H9 (cell line): ENCODE results near the gene ST3GAL5. TPM values are rescaled to one million over a fixed set of nuclear protein-coding genes. Genes with fewer than 3 reads are reported as not detected.

Source experiments
- DNase-seq: peaks from one replicate; pipeline ENCODE4 v3.0.0-alpha.2; 2017
- H2AFZ ChIP-seq: one replicate; pipeline ENCODE4 v1.6.1; 2013; ENCODE audit warnings: mild to moderate bottlenecking, low read length, control low read depth, moderate library complexity
- H2AK5ac ChIP-seq: 2 replicates; pipeline ENCODE4 v1.6.1; 2013; ENCODE audit warnings: low read length, control low read depth, mixed read lengths; ENCODE audit not compliant: insufficient read length
- H2BK120ac ChIP-seq: one replicate; pipeline ENCODE4 v1.6.1; 2013; ENCODE audit warnings: low read depth, mild to moderate bottlenecking, low read length, control low read depth, inconsistent platforms; ENCODE audit not compliant: poor library complexity, severe bottlenecking
- H2BK12ac ChIP-seq: 2 replicates; pipeline ENCODE4 v1.6.1; 2013; ENCODE audit warnings: low read length, control low read depth, mixed read lengths, low read depth; ENCODE audit not compliant: insufficient read length
- H2BK15ac ChIP-seq: 2 replicates; pipeline ENCODE4 v1.6.1; 2013; ENCODE audit warnings: low read depth, low read length, control low read depth
- H2BK20ac ChIP-seq: one replicate; pipeline ENCODE4 v1.6.1; 2013; ENCODE audit warnings: low read depth, mild to moderate bottlenecking, low read length, control low read depth, inconsistent platforms; ENCODE audit not compliant: poor library complexity, severe bottlenecking
- H2BK5ac ChIP-seq: 2 replicates; pipeline ENCODE4 v1.6.1; 2013; ENCODE audit warnings: low read length, control low read depth, mixed read lengths; ENCODE audit not compliant: insufficient read length
- H3K14ac ChIP-seq: 2 replicates; pipeline ENCODE4 v1.6.1; 2013; ENCODE audit warnings: low read length, control low read depth; ENCODE audit not compliant: insufficient read depth
- H3K18ac ChIP-seq: 2 replicates; pipeline ENCODE4 v1.6.1; 2013; ENCODE audit warnings: low read depth, mild to moderate bottlenecking, mixed read lengths, low read length, control low read depth; ENCODE audit not compliant: insufficient read length
- H3K23ac ChIP-seq: 2 replicates; pipeline ENCODE4 v1.6.1; 2013; ENCODE audit warnings: low read length, control low read depth, mixed read lengths, low read depth; ENCODE audit not compliant: insufficient read length
- H3K23me2 ChIP-seq: 2 replicates; pipeline ENCODE4 v1.6.1; 2013; ENCODE audit warnings: low read depth, mild to moderate bottlenecking, mixed read lengths, low read length, control low read depth; ENCODE audit not compliant: insufficient read length, poor library complexity, severe bottlenecking
- H3K27ac ChIP-seq: 2 replicates; pipeline ENCODE4 v1.5.1; 2013; ENCODE audit warnings: low read length, control low read depth, mixed read lengths, low read depth; ENCODE audit not compliant: insufficient read length
- H3K27me3 ChIP-seq: 2 replicates; pipeline ENCODE4 v1.6.1; 2013; ENCODE audit warnings: low read length, control low read depth, inconsistent platforms; ENCODE audit not compliant: insufficient read depth
- H3K4ac ChIP-seq: 2 replicates; pipeline ENCODE4 v1.6.1; 2013; ENCODE audit warnings: low read depth, mild to moderate bottlenecking, control low read depth, inconsistent platforms, low read length, moderate library complexity
- H3K4me1 ChIP-seq: 2 replicates; pipeline ENCODE4 v1.6.1; 2013; ENCODE audit warnings: low read length, control low read depth, inconsistent platforms; ENCODE audit not compliant: insufficient read depth
- H3K4me2 ChIP-seq: 2 replicates; pipeline ENCODE4 v1.6.1; 2013; ENCODE audit warnings: low read length, control low read depth, mixed read lengths; ENCODE audit not compliant: insufficient read length, insufficient read depth
- H3K56ac ChIP-seq: 2 replicates; pipeline ENCODE4 v1.6.1; 2013; ENCODE audit warnings: low read depth, mild to moderate bottlenecking, mixed read lengths, low read length, control low read depth; ENCODE audit not compliant: insufficient read length
- H3K79me1 ChIP-seq: 2 replicates; pipeline ENCODE4 v1.6.1; 2013; ENCODE audit warnings: low read depth, mild to moderate bottlenecking, moderate library complexity, low read length, control low read depth, inconsistent platforms; ENCODE audit not compliant: insufficient read depth, poor library complexity, severe bottlenecking
- H3K79me2 ChIP-seq: 2 replicates; pipeline ENCODE4 v1.6.1; 2013; ENCODE audit warnings: low read length, control low read depth, inconsistent platforms; ENCODE audit not compliant: insufficient read depth
- H3K9ac ChIP-seq: 2 replicates; pipeline ENCODE4 v1.6.1; 2013; ENCODE audit warnings: low read length, control low read depth, mixed read lengths; ENCODE audit not compliant: insufficient read length; ENCODE audit errors: extremely low read depth
- H3K9me3 ChIP-seq: one replicate; pipeline ENCODE4 v1.6.1; 2013; ENCODE audit warnings: low read depth, low read length, inconsistent platforms; ENCODE audit not compliant: control insufficient read depth
- H3T11ph ChIP-seq: one replicate; pipeline ENCODE4 v1.6.1; 2013; ENCODE audit warnings: mild to moderate bottlenecking, low read length, control low read depth, inconsistent platforms
- H4K20me1 ChIP-seq: one replicate; pipeline ENCODE4 v1.6.1; 2013; ENCODE audit not compliant: control insufficient read depth, insufficient read length, insufficient read depth
- H4K5ac ChIP-seq: 2 replicates; pipeline ENCODE4 v1.6.1; 2013; ENCODE audit warnings: low read depth, mild to moderate bottlenecking, mixed read lengths, low read length, control low read depth; ENCODE audit not compliant: insufficient read length
- H4K8ac ChIP-seq: replicated peaks from 2 replicates; pipeline ENCODE4 v1.6.1; 2013; ENCODE audit warnings: low read length, control low read depth, mixed read lengths, low read depth; ENCODE audit not compliant: insufficient read length
- H4K91ac ChIP-seq: 2 replicates; pipeline ENCODE4 v1.6.1; 2013; ENCODE audit warnings: low read depth, mild to moderate bottlenecking, moderate library complexity, mixed read lengths, low read length, control low read depth; ENCODE audit not compliant: insufficient read length
- H3K27ac Mint-ChIP-seq, 3 experiments: 2 replicates in 2 of 3; 3 replicates in 1 of 3; pipeline ENCODE4 v1.8.0; 2020 to 2021; ENCODE audit warnings: mixed read lengths in 3 of 3, mild to moderate bottlenecking in 1 of 3, moderate library complexity in 1 of 3
- H3K27me3 Mint-ChIP-seq: 2 replicates; pipeline ENCODE4 v1.8.0; 2021; ENCODE audit warnings: low read depth, mild to moderate bottlenecking, moderate library complexity, mixed read lengths
- H3K36me3 Mint-ChIP-seq, 3 experiments: 2 replicates in 2 of 3; 3 replicates in 1 of 3; pipeline ENCODE4 v1.8.0; 2020 to 2021; ENCODE audit warnings: low read depth in 3 of 3, mixed read lengths in 3 of 3; ENCODE audit not compliant: insufficient read depth in 1 of 3
- H3K4me1 Mint-ChIP-seq, 2 experiments: 2 replicates each; pipeline ENCODE4 v1.8.0; 2020; ENCODE audit warnings: mixed read lengths in 2 of 2
- H3K4me3 Mint-ChIP-seq, 2 experiments: 2 replicates in 1 of 2; 3 replicates in 1 of 2; pipeline ENCODE4 v1.8.0; 2020 to 2021; ENCODE audit warnings: mild to moderate bottlenecking in 2 of 2, mixed read lengths in 2 of 2, moderate library complexity in 1 of 2
- H3K9me3 Mint-ChIP-seq, 2 experiments: 2 replicates in 1 of 2; 3 replicates in 1 of 2; pipeline ENCODE4 v1.8.0; 2020; ENCODE audit warnings: mild to moderate bottlenecking in 2 of 2, mixed read lengths in 2 of 2, moderate library complexity in 1 of 2
- CTCF ChIP-seq: fragments of 200-600 bp; sonication (generic); conservative IDR thresholded peaks from 3 replicates; pipeline ENCODE4 v1.8.0; 2021; ENCODE audit warnings: antibody characterized with exemption, mild to moderate bottlenecking
- WGBS: extraction: QIAGEN DNeasy Blood & Tissue Kit; methylation state at CpG from one replicate; pipeline ENCODE4 v1.1.7; 2013; ENCODE audit warnings: missing lambda C conversion rate, low lambda C conversion rate, mixed read lengths; ENCODE audit not compliant: insufficient read length; ENCODE audit errors: extremely low coverage; 5-methylcytosine and 5-hydroxymethylcytosine counted together
- total RNA-seq: library from RNA; stranded (reverse); gene quantifications from 2 replicates; pipeline ENCODE4 v1.2.1, GENCODE V29; 2021

ST3GAL5 gene
- total RNA-seq, 1 experiment from 2014 or later = 3.3 TPM

- WGBS = no CpG with 5 or more reads among the region's 13 CpGs
- Mint-ChIP-seq H3K4me1 (peaks cover 9 to 15% of the 10 kb centered on the region in 2 experiments), H3K36me3 (no peaks in the 10 kb centered on the region), H3K27me3 (peaks cover 21% of the 10 kb centered on the region), H3K4me3 (0 out of 5 replicates have a peak overlapping the region, but pooled peaks of 1 of the 2 experiments have one; percentile 25), H3K27ac (no peak overlapping the region), H3K9me3 (no peaks in the 10 kb centered on the region; a peak in 1 of 5 replicates)
- Histone ChIP-seq H3K23ac (no peak overlapping the region), H2AFZ (no peak overlapping the region), H2BK12ac (no peak overlapping the region), H4K20me1 (peaks cover 2% of the 10 kb centered on the region), H4K5ac (no peak overlapping the region), H3T11ph (no peak overlapping the region), H3K9me3 (no peaks in the 10 kb centered on the region), H3K27ac (no peak overlapping the region), H3K4ac (no peak overlapping the region), H3K56ac (no peak overlapping the region), H3K9ac (no peak overlapping the region), H2BK120ac (no peak overlapping the region), H2BK15ac (no peak overlapping the region), H3K4me2 (no peak overlapping the region), H3K27me3 (no peaks in the 10 kb centered on the region), H3K4me1 (peaks cover 6% of the 10 kb centered on the region), H2BK20ac (no peak overlapping the region), H3K14ac (no peak overlapping the region), H2AK5ac (no peak overlapping the region), H4K91ac (no peak overlapping the region), H3K79me2 (no peaks in the 10 kb centered on the region), H3K23me2 (no peaks in the 10 kb centered on the region), H2BK5ac (no peak overlapping the region), H3K79me1 (no peaks in the 10 kb centered on the region), H3K18ac (no peak overlapping the region), H4K8ac (no peak overlapping the region)
- peak; percentile 97 for TF ChIP-seq CTCF
- peak; percentile 90 for DNase-seq
Observed at GRCh38 chr2:85813982-85814801, 74.6 kb downstream of the ST3GAL5 start.
